ENCODE measurements around the gene PACSIN1.

The PACSIN1 gene, protein sequence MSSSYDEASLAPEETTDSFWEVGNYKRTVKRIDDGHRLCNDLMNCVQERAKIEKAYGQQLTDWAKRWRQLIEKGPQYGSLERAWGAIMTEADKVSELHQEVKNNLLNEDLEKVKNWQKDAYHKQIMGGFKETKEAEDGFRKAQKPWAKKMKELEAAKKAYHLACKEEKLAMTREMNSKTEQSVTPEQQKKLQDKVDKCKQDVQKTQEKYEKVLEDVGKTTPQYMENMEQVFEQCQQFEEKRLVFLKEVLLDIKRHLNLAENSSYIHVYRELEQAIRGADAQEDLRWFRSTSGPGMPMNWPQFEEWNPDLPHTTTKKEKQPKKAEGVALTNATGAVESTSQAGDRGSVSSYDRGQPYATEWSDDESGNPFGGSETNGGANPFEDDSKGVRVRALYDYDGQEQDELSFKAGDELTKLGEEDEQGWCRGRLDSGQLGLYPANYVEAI

DNA sequence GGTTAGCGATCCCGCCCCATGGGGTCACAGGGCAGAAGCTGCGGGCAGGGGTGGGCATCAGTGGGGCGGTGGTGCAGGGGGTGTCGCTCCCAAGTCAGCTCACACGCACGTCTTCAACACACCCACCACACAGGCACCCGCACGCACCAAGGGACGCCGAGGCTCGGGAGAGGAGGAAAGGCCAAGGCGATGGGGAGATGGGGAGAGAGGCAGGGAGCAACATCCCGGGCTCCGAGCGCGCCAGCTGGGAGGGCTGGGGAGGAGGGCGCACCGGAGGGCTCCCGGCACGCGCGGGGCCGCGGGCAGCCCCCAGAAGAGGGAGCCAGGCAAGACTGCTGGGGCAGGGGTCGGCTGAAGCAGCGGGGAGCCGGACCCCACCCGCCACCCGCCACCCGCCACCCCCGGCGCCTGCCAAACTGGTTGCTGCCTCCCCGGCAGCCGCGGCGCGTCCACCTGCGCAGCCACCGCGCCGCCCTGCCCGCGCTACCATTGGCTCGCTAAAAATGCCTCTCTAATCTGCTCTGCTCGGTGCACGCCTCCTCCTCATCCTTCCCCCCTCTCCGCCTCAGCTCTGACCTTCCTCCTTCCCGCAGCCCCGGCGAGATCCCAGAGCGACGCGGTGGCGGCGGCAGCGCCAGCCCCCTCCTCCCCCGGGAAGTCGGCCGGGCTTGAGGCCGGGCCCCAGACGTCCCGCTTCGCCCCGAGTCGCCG is at the start of gene PACSIN1:
Gene PACSIN1, plus strand, starts transcription at position 546 of the 711 bp plus-strand sequence. CDS start 60,230 bp downstream, outside the sequence.
- H3K4me3 ChIP-seq (ENCODE audit: control insufficient read depth, low read depth, low read length), result no peak within 1 kb of the TSS
- DNase-seq (ENCODE audit: low read depth), result no peak
- TF ChIP-seq, protein P1, sequence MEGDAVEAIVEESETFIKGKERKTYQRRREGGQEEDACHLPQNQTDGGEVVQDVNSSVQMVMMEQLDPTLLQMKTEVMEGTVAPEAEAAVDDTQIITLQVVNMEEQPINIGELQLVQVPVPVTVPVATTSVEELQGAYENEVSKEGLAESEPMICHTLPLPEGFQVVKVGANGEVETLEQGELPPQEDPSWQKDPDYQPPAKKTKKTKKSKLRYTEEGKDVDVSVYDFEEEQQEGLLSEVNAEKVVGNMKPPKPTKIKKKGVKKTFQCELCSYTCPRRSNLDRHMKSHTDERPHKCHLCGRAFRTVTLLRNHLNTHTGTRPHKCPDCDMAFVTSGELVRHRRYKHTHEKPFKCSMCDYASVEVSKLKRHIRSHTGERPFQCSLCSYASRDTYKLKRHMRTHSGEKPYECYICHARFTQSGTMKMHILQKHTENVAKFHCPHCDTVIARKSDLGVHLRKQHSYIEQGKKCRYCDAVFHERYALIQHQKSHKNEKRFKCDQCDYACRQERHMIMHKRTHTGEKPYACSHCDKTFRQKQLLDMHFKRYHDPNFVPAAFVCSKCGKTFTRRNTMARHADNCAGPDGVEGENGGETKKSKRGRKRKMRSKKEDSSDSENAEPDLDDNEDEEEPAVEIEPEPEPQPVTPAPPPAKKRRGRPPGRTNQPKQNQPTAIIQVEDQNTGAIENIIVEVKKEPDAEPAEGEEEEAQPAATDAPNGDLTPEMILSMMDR (conservative IDR thresholded peaks at IDR 0.05; ENCODE audit: control insufficient read depth, insufficient read depth, low read depth, low read length), result no peak

DNA sequence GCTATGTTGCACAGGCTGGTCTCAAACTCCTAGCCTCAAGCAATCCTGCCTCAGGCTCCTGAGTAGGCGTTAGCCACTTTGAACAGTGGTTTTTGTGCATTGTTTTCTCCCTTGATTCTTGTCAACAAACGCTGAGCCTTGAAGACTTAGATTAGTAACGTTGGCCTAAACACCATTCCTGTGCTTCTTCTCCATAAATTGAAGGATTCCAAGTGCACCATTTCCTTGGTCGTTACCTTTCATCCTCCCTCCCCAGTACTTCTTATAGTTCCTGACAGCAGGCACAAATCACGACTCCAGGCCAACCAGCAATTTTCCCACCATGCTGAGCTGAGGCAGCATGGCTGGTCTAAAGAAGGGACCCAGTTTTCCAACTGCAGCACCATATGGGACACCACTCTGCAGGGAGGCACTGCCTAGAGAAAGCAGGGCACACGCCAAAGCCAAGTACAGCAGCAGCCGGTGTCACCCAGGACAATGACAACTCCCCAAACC is 49.0 kb upstream of the PACSIN1 start:
- no peak for DNase-seq (ENCODE audit: low read depth)
- no peak overlapping the region for H3K4me3 ChIP-seq (ENCODE audit: control insufficient read depth, low read depth, low read length)
- TF ChIP-seq, protein P1 (conservative IDR thresholded peaks at IDR 0.05; ENCODE audit: control insufficient read depth, insufficient read depth, low read depth, low read length), result no peak

DNA sequence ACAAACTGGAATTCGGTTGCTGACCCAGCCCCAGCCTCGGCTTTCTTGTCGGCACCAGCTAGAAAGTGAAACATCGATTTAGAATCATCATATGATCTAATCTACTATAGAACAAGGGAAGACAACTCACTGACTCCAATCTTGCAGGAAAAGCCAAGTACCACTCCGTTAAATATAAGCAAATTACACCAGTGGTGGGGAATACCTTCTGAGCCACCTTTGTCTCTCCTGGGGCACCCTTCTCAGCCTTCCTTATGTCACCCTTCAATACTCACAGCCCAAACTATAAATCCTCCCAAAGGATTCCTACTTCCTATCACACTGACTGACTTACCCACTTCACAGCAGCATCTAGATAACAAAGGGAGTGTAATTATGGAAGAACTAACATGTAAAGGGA is 47.5 kb upstream of the PACSIN1 start:
- H3K4me3 ChIP-seq (ENCODE audit: control insufficient read depth, low read depth, low read length), result no peak overlapping the region
- DNase-seq (ENCODE audit: low read depth), result no peak
- TF ChIP-seq, protein P1 (conservative IDR thresholded peaks at IDR 0.05; ENCODE audit: control insufficient read depth, insufficient read depth, low read depth, low read length), result no peak

DNA sequence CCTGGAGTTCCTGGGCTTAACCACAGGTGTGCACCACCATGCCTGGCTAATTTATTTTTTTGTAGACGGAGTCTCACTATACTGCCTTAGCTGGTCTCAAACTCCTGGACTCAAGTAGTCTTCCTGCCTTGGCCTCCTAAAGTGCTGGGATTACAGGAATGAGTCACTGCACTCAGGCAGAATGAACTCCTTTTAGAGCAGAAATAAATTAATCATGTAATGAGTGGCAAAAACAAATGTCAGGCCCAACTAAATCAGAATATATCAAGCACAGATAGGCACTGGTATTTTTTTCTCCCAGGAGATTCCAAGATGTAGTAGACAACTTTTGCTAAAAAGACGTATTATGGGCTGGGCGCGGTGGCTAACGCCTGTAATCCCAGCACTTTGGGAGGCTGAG is 42.6 kb upstream of the PACSIN1 start:
- TF ChIP-seq, protein P1 (conservative IDR thresholded peaks at IDR 0.05; ENCODE audit: control insufficient read depth, insufficient read depth, low read depth, low read length), result no peak
- DNase-seq (ENCODE audit: low read depth), result peak; percentile 57
- H3K4me3 ChIP-seq (ENCODE audit: control insufficient read depth, low read depth, low read length), result no peak overlapping the region

DNA sequence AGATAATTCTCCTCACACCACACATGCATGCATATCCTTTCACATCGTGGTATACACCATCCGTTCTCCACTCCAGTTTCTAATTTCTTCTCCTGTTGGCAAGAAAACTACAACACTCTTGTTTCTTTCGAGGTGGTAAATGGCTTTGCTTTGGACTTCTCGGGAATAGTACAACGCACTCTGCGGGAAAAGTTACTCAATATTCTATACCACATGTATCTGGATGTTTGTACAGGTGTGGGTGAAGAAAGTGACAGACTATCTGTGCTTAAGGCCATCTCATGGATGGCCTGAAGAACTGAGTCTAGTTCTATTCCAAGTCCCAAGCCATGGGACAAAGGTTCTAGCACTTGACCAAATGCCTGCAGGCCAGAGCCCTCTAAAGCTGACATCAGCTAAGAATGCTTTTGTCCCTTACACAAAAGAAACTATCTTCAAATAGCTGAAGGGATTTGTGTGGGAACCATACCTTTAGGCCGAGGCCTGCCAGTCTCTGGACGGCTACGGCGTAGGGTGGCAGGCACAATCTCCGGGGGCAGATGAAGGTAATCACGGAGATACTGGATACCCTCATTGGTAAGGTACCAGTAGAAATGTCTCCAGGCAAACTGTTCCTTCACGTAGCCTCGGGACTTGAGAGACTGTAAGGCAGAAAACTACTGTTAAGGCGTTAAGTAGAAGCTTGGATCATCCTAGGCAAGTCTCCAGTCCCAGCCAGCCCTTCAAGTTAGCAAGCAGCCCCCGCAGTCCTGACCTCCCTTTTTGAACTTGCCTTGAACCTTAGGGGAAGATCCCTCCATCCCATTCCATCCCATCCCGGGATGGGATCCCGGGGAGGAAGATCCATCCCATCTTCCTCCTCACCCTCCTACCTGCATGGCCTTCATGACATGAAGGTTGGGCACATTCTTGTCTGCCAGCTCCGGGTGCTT is 41.4 kb upstream of the PACSIN1 start:
- H3K4me3 ChIP-seq (ENCODE audit: control insufficient read depth, low read depth, low read length), result peak overlapping the region; percentile 100
- TF ChIP-seq, protein P1 (conservative IDR thresholded peaks at IDR 0.05; ENCODE audit: control insufficient read depth, insufficient read depth, low read depth, low read length), result no peak
- no peak for DNase-seq (ENCODE audit: low read depth)

DNA sequence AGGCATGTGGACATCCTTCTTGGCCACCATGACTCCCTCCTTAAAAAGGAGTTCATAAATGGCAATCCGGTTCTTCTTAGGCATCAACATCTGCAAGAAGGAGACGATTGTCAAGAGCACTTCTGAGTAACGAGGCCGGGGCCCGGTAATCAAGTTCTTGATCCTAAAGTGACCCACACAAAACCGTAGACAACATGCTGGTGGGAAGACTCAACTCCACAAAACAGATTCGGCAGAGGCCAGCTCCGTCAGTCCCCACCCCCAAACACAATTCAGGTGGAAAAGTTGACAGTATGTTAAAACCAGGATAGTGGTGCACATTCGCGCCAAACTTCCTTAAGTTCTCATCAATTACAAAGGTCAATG is 40.8 kb upstream of the PACSIN1 start:
- TF ChIP-seq, protein P1 (conservative IDR thresholded peaks at IDR 0.05; ENCODE audit: control insufficient read depth, insufficient read depth, low read depth, low read length), result no peak
- peak overlapping the region; percentile 100 for H3K4me3 ChIP-seq (ENCODE audit: control insufficient read depth, low read depth, low read length)
- no peak for DNase-seq (ENCODE audit: low read depth)

All from fibroblast of mammary gland (primary cell).